Measurements from ENCODE around the gene CD200R1L. TPM values are rescaled to one million over a fixed set of nuclear protein-coding genes. Genes with fewer than 3 reads are reported as not detected.

CD200R1L gene
- total and polyA plus RNA-seq, 2 of the 4 experiments (the other 2 are of a cell fraction) = not detected

- 100% methylated on average over 1 of the region's 6 CpGs; no CpG with 5 or more reads in 1 of the 2 experiments for WGBS, 2 experiments (ENCODE audit: extremely low coverage in 2 of 2, insufficient read length in 1 of 2)
- no peak for TF ChIP-seq MXI1 (IDR thresholded peaks at IDR 0.05; ENCODE audit: borderline replicate concordance, low read depth, low read length)
- no peak for TF ChIP-seq RAD21 (IDR thresholded peaks at IDR 0.05; ENCODE audit: low read length)
- TF ChIP-seq CTCF (conservative IDR thresholded peaks at IDR 0.05; ENCODE audit: low read depth, low read length) = no peak
- TF ChIP-seq FOS (IDR thresholded peaks at IDR 0.05; ENCODE audit: low read depth, low read length) = no peak
- no peak for TF ChIP-seq SMC3 (IDR thresholded peaks at IDR 0.05; ENCODE audit: low read depth, low read length)
- no peak for TF ChIP-seq POLR2A (IDR thresholded peaks at IDR 0.05; ENCODE audit: low read depth, low read length)
- TF ChIP-seq CHD1 (IDR thresholded peaks at IDR 0.05; ENCODE audit: low read depth, low read length) = no peak
- no peak for TF ChIP-seq MAZ (IDR thresholded peaks at IDR 0.05; ENCODE audit: borderline replicate concordance, low read depth, low read length)
- TF ChIP-seq BHLHE40 (IDR thresholded peaks at IDR 0.05; ENCODE audit: low read depth, low read length) = no peak
- no peak for TF ChIP-seq ELK1 (IDR thresholded peaks at IDR 0.05; ENCODE audit: borderline replicate concordance, low read depth, low read length)
- no peak for TF ChIP-seq USF2 (IDR thresholded peaks at IDR 0.05; ENCODE audit: low read depth, low read length)
- TF ChIP-seq CEBPB (IDR thresholded peaks at IDR 0.05; ENCODE audit: low read depth, low read length) = no peak
- TF ChIP-seq MAFK (IDR thresholded peaks at IDR 0.05; ENCODE audit: low read depth, low read length) = no peak
- no peak for TF ChIP-seq RFX5 (IDR thresholded peaks at IDR 0.05; ENCODE audit: low read depth, low read length)
- no peak for TF ChIP-seq NFE2L2 (IDR thresholded peaks at IDR 0.05; ENCODE audit: low read depth, low read length)
- TF ChIP-seq RCOR1 (IDR thresholded peaks at IDR 0.05; ENCODE audit: insufficient replicate concordance, low read length) = no peak
- no peaks in the 10 kb centered on the region; the same call in 1 of the 2 replicates for H3K9me1 ChIP-seq (ENCODE audit: insufficient read depth, low read length)
- POLR2A ChIA-PET (ENCODE audit: unreplicated experiment) = interaction anchor here (0.6 kb wide), 1 partner anchor 29 kb away, joined by 3 read pairs; no protein-coding TSS in a partner anchor
- H3K27ac ChIP-seq (ENCODE audit: insufficient read depth, low read length) = no peak overlapping the region
- no peak overlapping the region for H4K8ac ChIP-seq (ENCODE audit: low read depth in 2 of 2, low read length in 2 of 2)
- peak overlapping the region; percentile 37 for H2AFZ ChIP-seq (replicated peaks; ENCODE audit: low read length, poor library complexity)
- no peaks in the 10 kb centered on the region for H3K9me3 ChIP-seq (ENCODE audit: control insufficient read depth, insufficient read depth, low read length)
- no peak overlapping the region for H2BK5ac ChIP-seq (ENCODE audit: low read depth, low read length, poor library complexity, severe bottlenecking)
- no peak overlapping the region for H3K14ac ChIP-seq (replicated peaks; ENCODE audit: low read depth, low read length)
- ATAC-seq (ENCODE audit: low read depth) (no peak), DNase-seq (no peak)
- no peak overlapping the region for H2BK20ac ChIP-seq (ENCODE audit: low read depth, low read length)
- H3K4me2 ChIP-seq (ENCODE audit: low read depth, low read length) = no peak overlapping the region
- CTCF ChIA-PET = no interaction called here
- BruUV-seq (replicated peaks) = no TSS peak
- no peak overlapping the region for H3K23ac ChIP-seq (ENCODE audit: low read depth, low read length)
- in situ Hi-C loops (cut with MboI; ENCODE audit: low sequenced_read_pairs) = no loop called here
- no peaks in the 10 kb centered on the region for H4K20me1 ChIP-seq (ENCODE audit: insufficient read depth, low read length)
- H3K4me3 ChIP-seq (ENCODE audit: insufficient read depth, low read depth, low read length) = no peak overlapping the region
- no peak overlapping the region for H3K9ac ChIP-seq (ENCODE audit: low read depth, low read length)
- H4K5ac ChIP-seq (ENCODE audit: low read depth, low read length) = no peak overlapping the region
- H2AK9ac ChIP-seq (replicated peaks; ENCODE audit: low read depth, low read length, poor library complexity) = no peak overlapping the region
- no peak overlapping the region for H2AK5ac ChIP-seq (ENCODE audit: low read depth, low read length)
- no peak overlapping the region for H4K91ac ChIP-seq (ENCODE audit: insufficient read depth, low read depth, low read length)
- H2BK120ac ChIP-seq (ENCODE audit: low read depth, low read length) = no peak overlapping the region
- H3K4me1 ChIP-seq (ENCODE audit: control insufficient read depth, insufficient read depth, low read length) = peaks cover 2% of the 10 kb centered on the region; the same call in 1 of the 2 replicates
- intact Hi-C loops (cut with micrococcal nuclease) = no loop called here
- H3K79me1 ChIP-seq (ENCODE audit: low read depth in 1 of 2, low read length in 2 of 2) = no peaks in the 10 kb centered on the region
- dilution Hi-C loops (cut with HindIII; ENCODE audit: low sequenced_read_pairs, unreplicated experiment) = no loop called here
- no peaks in the 10 kb centered on the region for H3K27me3 ChIP-seq (ENCODE audit: control insufficient read depth, insufficient read depth, low read length)
- no peak overlapping the region for H3K56ac ChIP-seq (ENCODE audit: extremely low read depth, insufficient read depth, low read length)
- no peak overlapping the region for H2BK15ac ChIP-seq (ENCODE audit: low read depth, low read length)
- no peaks in the 10 kb centered on the region for H3K36me3 ChIP-seq (ENCODE audit: control insufficient read depth, insufficient read depth, low read length)
- H3K18ac ChIP-seq (ENCODE audit: low read depth, low read length) = no peak overlapping the region
- no peak overlapping the region for H3K4ac ChIP-seq (ENCODE audit: low read depth, low read length)
Observed at GRCh38 chr3:112794622-112795172, 52.0 kb downstream of the CD200R1L start.
